Immature natural killer cell (primary cell): ENCODE measurements around the gene FRMD3. TPM values are rescaled to one million over a fixed set of nuclear protein-coding genes. Genes with fewer than 3 reads are reported as not detected.

Experiments used
- DNase-seq, 3 donors: peaks; one replicate each; pipeline ENCODE4 v3.0.0; 2022; ENCODE audit warnings: mixed read lengths in 1 of 3
- H3K27ac Mint-ChIP-seq, 6 donors: one replicate each; pipeline ENCODE4 v1.8.0; 2020; ENCODE audit warnings: mixed read lengths in 6 of 6, mild to moderate bottlenecking in 5 of 6, inconsistent platforms in 4 of 6, moderate library complexity in 3 of 6
- H3K27me3 Mint-ChIP-seq, 3 donors: one replicate each; pipeline ENCODE4 v1.8.0; 2020 to 2021; ENCODE audit warnings: low read depth in 3 of 3, mild to moderate bottlenecking in 3 of 3, mixed read lengths in 3 of 3, moderate library complexity in 3 of 3, inconsistent platforms in 1 of 3
- H3K36me3 Mint-ChIP-seq, 3 donors: one replicate each; pipeline ENCODE4 v1.8.0; 2020; ENCODE audit warnings: mixed read lengths in 3 of 3, inconsistent platforms in 2 of 3, mild to moderate bottlenecking in 2 of 3
- H3K4me1 Mint-ChIP-seq, 2 donors: one replicate each; pipeline ENCODE4 v1.8.0; 2020; ENCODE audit warnings: inconsistent platforms in 2 of 2, mild to moderate bottlenecking in 2 of 2, mixed read lengths in 2 of 2, moderate library complexity in 1 of 2
- H3K4me3 Mint-ChIP-seq, 5 donors: one replicate each; pipeline ENCODE4 v1.8.0; 2020; ENCODE audit warnings: mild to moderate bottlenecking in 5 of 5, mixed read lengths in 5 of 5, inconsistent platforms in 3 of 5, moderate library complexity in 3 of 5
- H3K9me3 Mint-ChIP-seq, 6 donors: one replicate each; pipeline ENCODE4 v1.8.0; 2020; ENCODE audit warnings: mild to moderate bottlenecking in 6 of 6, mixed read lengths in 6 of 6, inconsistent platforms in 4 of 6, moderate library complexity in 3 of 6
- polyA plus RNA-seq, 3 donors: library from polyadenylated mRNA; unstranded; fragments of 300-500 nt; fragmentation: Illumina TruSeq; gene quantifications; one replicate each; pipeline ENCODE4 v1.2.3, GENCODE V29; 2021

FRMD3 gene
- polyA plus RNA-seq, 3 donors from 2014 or later = 1.1 to 2.6 TPM; not detected in 1

DNA sequence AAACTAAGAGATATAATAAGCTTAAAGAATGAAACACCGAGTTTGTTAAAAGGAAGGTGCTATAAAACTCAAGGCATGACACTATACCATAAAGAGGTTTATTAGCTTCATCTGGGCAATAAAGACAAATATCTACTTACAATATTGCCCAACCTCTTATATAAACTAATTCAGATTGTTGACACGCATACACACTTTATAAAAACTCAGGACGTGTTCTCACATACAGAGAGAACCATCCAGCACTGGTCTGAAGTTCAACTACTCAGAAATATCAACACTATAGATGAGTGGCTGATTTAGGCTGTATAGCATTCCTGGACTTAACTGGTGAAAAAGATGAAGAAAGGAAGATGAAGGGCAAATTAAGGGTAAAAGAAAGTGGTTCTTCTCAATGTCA, 81.2 kb downstream of the FRMD3 start:
- no peak for DNase-seq
- Mint-ChIP-seq H3K4me3 (no peak overlapping the region), H3K27ac (no peak overlapping the region), H3K4me1 (no peaks in the 10 kb centered on the region), H3K36me3 (peaks cover 0 to 7% (median 6%) of the 10 kb centered on the region in 3 donors), H3K9me3 (peaks cover 0 to 2% (median 0%) of the 10 kb centered on the region in 6 donors), H3K27me3 (no peaks in the 10 kb centered on the region)

DNA sequence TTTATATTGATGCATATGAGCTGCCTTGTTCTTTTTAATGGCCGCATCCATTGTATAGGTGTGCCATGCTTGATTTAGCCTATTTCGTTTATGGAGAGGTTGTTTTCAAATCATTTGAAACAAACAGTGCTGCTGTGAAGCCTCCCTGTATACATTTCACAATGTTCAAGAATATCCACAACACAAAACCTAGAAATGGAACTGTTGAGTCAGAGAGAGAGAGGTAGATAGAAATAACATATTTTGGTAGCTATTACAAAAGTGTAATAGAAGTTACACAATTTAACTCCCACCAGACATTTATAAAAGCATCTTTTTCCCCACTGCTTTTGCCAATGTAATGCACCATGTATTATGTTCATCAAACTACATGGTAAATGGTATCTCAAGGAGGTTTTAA, 82.0 kb downstream of the FRMD3 start:
- Mint-ChIP-seq H3K4me1 (no peaks in the 10 kb centered on the region), H3K27ac (no peak overlapping the region), H3K27me3 (no peaks in the 10 kb centered on the region), H3K4me3 (no peak overlapping the region), H3K9me3 (peaks cover 0 to under 1% (median 0%) of the 10 kb centered on the region in 6 donors), H3K36me3 (peaks cover 0 to 6% (median 5%) of the 10 kb centered on the region in 3 donors)
- DNase-seq = no peak

DNA sequence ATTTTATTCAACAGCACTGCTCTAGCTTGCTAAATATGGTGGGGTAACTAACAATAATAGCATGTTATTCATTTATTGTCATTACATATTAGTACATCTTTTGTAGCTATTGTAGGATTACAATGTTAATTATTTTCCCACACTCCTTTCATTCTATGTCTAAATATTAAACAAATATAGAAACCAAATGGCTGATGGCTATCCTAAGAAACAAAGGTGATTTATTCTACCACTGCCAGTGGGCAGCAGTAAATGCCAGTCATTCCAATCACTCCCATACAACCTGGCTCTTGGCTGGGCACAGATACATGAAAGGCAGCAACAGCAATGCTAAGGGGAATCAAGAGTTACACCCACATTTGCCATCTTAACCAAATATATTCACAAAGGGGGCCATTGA, 84.1 kb downstream of the FRMD3 start:
- H3K36me3 Mint-ChIP-seq = no peaks in the 10 kb centered on the region
- no peaks in the 10 kb centered on the region for H3K4me1 Mint-ChIP-seq
- no peak overlapping the region for H3K27ac Mint-ChIP-seq
- DNase-seq = no peak
- H3K27me3 Mint-ChIP-seq = no peaks in the 10 kb centered on the region
- H3K9me3 Mint-ChIP-seq = no peaks in the 10 kb centered on the region
- H3K4me3 Mint-ChIP-seq = no peak overlapping the region

- H3K36me3 Mint-ChIP-seq = no peaks in the 10 kb centered on the region
- H3K4me3 Mint-ChIP-seq = no peak overlapping the region
- H3K27ac Mint-ChIP-seq = no peak overlapping the region
- H3K27me3 Mint-ChIP-seq = no peaks in the 10 kb centered on the region
- DNase-seq = no peak
- no peaks in the 10 kb centered on the region for H3K9me3 Mint-ChIP-seq
- no peaks in the 10 kb centered on the region for H3K4me1 Mint-ChIP-seq
These were observed 86.9 kb downstream of the FRMD3 start for GRCh38 chr9:83451308-83451707.

DNA sequence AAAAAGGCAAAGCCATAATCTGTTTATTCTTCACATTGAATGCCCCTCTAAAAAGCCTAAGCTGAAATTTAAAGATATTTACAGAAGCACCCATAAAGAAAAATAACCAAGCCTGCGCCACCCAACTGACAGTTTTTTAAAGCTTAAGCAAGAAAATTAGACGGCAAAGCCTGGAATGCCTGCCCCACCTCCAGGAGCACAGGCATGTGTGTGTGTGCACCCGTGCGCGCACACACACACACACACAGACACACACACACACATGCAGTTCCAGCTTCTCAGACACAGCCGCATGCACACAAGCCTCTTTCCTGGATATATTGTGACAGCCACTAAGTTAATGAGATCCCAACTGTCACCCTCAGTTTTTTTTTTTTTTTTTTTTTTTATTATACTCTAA, 88.2 kb downstream of the FRMD3 start:
- H3K9me3 Mint-ChIP-seq = no peaks in the 10 kb centered on the region
- no peaks in the 10 kb centered on the region for H3K27me3 Mint-ChIP-seq
- no peak overlapping the region for H3K27ac Mint-ChIP-seq
- DNase-seq = no peak
- H3K36me3 Mint-ChIP-seq = no peaks in the 10 kb centered on the region
- H3K4me1 Mint-ChIP-seq = no peaks in the 10 kb centered on the region
- H3K4me3 Mint-ChIP-seq = no peak overlapping the region

DNA sequence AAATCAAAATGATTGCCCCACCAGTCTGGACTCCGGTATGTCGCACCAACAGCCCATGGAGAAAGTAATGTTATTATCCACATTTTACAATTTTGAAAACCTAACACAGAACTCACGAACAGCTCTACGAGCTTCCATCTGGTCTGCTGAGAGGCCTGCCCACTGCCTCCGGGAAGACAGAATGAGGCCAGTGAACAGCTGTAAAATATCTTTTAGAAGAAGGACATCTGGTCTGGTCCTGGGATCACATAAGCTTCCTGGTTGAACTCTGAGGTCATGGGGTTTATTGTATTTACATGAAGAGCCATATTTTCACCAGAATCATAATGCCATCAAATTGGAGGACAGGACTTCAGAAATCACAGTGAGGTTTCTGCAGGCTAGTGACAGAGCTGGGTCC, 89.0 kb downstream of the FRMD3 start:
- H3K27ac Mint-ChIP-seq = no peak overlapping the region
- no peaks in the 10 kb centered on the region for H3K4me1 Mint-ChIP-seq
- DNase-seq = no peak
- no peak overlapping the region for H3K4me3 Mint-ChIP-seq
- peaks cover 0 to 1% (median 0%) of the 10 kb centered on the region in 3 donors for H3K27me3 Mint-ChIP-seq
- no peaks in the 10 kb centered on the region for H3K36me3 Mint-ChIP-seq
- H3K9me3 Mint-ChIP-seq = no peaks in the 10 kb centered on the region

DNA sequence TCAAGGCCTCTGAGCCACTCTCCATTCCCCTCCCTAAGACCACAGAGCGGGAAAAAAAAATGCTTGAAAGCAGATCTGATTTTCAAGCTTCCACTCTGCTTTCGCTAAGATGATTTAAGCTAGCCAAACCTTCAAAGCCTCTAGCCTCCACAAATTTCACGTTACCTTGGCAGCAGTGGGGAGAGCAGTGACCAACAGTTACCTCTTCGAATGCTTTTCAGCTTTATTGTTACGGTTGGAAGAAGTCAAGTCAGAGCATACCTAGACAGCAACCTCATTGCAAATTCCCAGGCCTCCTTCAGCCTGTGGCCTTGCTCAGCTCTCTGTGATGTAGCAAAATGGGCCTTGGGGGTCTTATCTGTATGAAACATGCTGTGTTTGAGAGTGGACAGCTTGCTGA, 89.6 kb downstream of the FRMD3 start:
- H3K27ac Mint-ChIP-seq = no peak overlapping the region
- H3K9me3 Mint-ChIP-seq = no peaks in the 10 kb centered on the region
- H3K36me3 Mint-ChIP-seq = no peaks in the 10 kb centered on the region
- DNase-seq = no peak
- peaks cover 0 to 1% (median 0%) of the 10 kb centered on the region in 3 donors for H3K27me3 Mint-ChIP-seq
- H3K4me3 Mint-ChIP-seq = no peak overlapping the region
- H3K4me1 Mint-ChIP-seq = no peaks in the 10 kb centered on the region

GRCh38 chr9:83447351-83447750, 90.8 kb downstream of the FRMD3 start:
- Mint-ChIP-seq H3K4me1 (no peaks in the 10 kb centered on the region), H3K9me3 (no peaks in the 10 kb centered on the region), H3K27me3 (peaks cover 0 to 1% (median 0%) of the 10 kb centered on the region in 3 donors), H3K4me3 (no peak overlapping the region), H3K27ac (no peak overlapping the region), H3K36me3 (no peaks in the 10 kb centered on the region)
- DNase-seq = no peak

DNA sequence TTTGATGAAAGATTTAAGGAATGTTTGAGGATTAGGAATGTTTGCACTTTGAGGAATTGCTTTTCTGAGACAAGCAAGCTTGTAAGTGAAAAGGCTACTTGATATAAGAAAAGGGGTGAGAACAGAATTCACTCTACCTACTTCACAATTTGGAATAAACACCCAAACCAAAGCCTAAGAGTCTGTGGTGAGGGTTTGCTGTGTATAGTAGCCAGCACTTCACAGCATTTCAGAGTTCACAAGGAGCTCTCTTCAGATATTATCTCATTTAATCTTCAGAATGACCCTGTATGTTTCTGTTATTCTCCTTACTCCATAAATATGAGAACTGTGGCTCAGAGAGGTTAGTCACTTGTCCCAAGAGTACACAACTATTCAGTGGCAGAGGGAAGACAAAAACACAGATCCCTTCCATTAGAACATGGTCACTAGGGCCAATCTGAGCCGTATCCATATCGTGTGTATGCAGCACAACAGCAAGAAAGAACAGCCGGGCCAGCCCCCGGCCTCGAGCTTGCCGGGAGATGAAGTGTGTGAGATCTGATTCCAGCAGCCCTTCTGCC, 92.4 kb downstream of the FRMD3 start:
- peaks cover 0 to 3% (median 1%) of the 10 kb centered on the region in 3 donors for H3K27me3 Mint-ChIP-seq
- no peak overlapping the region for H3K4me3 Mint-ChIP-seq
- DNase-seq = no peak
- H3K27ac Mint-ChIP-seq = no peak overlapping the region
- H3K36me3 Mint-ChIP-seq = no peaks in the 10 kb centered on the region
- no peaks in the 10 kb centered on the region for H3K9me3 Mint-ChIP-seq
- no peaks in the 10 kb centered on the region for H3K4me1 Mint-ChIP-seq

DNA sequence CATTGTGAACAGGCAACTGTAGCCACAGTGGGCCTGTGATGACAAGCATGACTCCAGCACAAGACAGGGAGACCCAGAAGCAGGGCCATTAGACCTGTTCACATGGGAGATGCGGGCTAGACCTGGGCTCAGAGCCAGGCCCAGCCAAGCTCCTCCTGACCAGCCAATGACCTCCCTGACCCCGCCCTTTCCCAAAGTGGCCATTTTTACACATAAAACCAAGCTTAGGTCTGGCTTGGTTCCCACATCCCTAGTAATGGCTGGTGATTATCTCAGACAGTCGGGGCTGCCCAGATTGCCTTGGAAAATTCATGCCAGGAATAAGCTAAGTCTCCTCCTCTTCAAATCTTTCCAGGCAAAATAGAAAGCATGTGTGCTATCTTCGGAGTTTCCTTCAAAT, 94.1 kb downstream of the FRMD3 start:
- Mint-ChIP-seq H3K27me3 (peaks cover 0 to 3% (median 1%) of the 10 kb centered on the region in 3 donors), H3K27ac (no peak overlapping the region), H3K9me3 (no peaks in the 10 kb centered on the region), H3K4me3 (no peak overlapping the region), H3K36me3 (no peaks in the 10 kb centered on the region), H3K4me1 (no peaks in the 10 kb centered on the region)
- DNase-seq = no peak

- Mint-ChIP-seq H3K4me3 (no peak overlapping the region), H3K27ac (no peak overlapping the region), H3K36me3 (peaks cover 0 to 4% (median 0%) of the 10 kb centered on the region in 3 donors), H3K27me3 (peaks cover 0 to 3% (median 1%) of the 10 kb centered on the region in 3 donors), H3K9me3 (no peaks in the 10 kb centered on the region), H3K4me1 (no peaks in the 10 kb centered on the region)
- DNase-seq = no peak
These were observed 96.8 kb downstream of the FRMD3 start for GRCh38 chr9:83441390-83441789.

GRCh38 chr9:83440641-83441040, 97.6 kb downstream of the FRMD3 start:
- H3K4me3 Mint-ChIP-seq = no peak overlapping the region
- no peak overlapping the region for H3K27ac Mint-ChIP-seq
- DNase-seq = no peak
- no peaks in the 10 kb centered on the region for H3K4me1 Mint-ChIP-seq
- no peaks in the 10 kb centered on the region for H3K9me3 Mint-ChIP-seq
- peaks cover 0 to 3% (median 1%) of the 10 kb centered on the region in 3 donors for H3K27me3 Mint-ChIP-seq
- H3K36me3 Mint-ChIP-seq = peaks cover 0 to 4% (median 0%) of the 10 kb centered on the region in 3 donors

GRCh38 chr9:83435301-83435700, 102.9 kb downstream of the FRMD3 start:
- peaks cover 0 to 2% (median 0%) of the 10 kb centered on the region in 3 donors for H3K27me3 Mint-ChIP-seq
- DNase-seq = no peak
- no peak overlapping the region for H3K4me3 Mint-ChIP-seq
- no peaks in the 10 kb centered on the region for H3K9me3 Mint-ChIP-seq
- H3K4me1 Mint-ChIP-seq = no peaks in the 10 kb centered on the region
- H3K27ac Mint-ChIP-seq = no peak overlapping the region
- H3K36me3 Mint-ChIP-seq = peaks cover 0 to 4% (median 0%) of the 10 kb centered on the region in 3 donors

DNA sequence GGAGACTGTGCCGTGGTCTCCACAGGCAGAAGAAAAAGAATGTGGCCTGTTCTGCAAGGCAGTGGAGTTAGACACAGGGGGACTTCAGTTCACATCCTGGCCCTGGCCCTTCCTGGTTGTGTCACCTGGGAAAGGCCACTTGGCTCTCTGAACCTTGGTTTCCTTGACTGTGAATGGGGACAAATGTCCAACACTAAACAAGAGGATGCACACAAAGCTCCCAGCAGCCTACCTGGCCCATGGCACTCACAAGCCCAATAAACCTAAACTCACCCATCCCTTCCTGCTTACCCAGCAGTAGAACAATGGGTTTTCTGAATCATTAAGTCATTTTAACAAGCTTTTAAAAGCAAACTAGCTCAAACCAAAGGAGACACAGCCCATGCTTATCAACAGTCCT, 103.9 kb downstream of the FRMD3 start:
- Mint-ChIP-seq H3K27ac (no peak overlapping the region), H3K4me1 (no peaks in the 10 kb centered on the region), H3K4me3 (no peak overlapping the region), H3K9me3 (no peaks in the 10 kb centered on the region), H3K27me3 (peaks cover 0 to 2% (median 0%) of the 10 kb centered on the region in 3 donors), H3K36me3 (peaks cover 0 to 4% (median 0%) of the 10 kb centered on the region in 3 donors)
- no peak for DNase-seq

DNA sequence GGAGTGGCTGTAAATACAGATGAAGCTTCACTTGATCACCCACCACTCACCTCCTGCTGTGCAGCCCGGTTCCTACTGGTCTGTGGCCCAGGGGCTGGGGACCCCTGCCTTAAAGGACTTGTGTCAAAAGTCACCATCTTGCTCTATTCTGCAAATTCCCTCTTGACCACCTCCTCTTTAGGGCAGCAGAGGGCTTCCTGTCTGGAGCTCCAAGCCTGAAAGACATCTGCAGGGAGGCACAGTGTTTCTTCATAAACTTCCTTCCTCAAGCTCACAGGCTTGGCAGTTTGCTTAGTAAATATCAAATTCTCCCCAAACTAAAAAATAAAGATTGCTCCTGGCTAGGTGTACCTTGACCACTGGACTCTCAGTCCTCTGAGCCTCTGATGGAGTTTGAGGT, 104.4 kb downstream of the FRMD3 start:
- peaks cover 0 to 2% (median 0%) of the 10 kb centered on the region in 3 donors for H3K27me3 Mint-ChIP-seq
- no peaks in the 10 kb centered on the region for H3K9me3 Mint-ChIP-seq
- H3K4me3 Mint-ChIP-seq = no peak overlapping the region
- peaks cover 0 to 4% (median 0%) of the 10 kb centered on the region in 3 donors for H3K36me3 Mint-ChIP-seq
- no peak overlapping the region for H3K27ac Mint-ChIP-seq
- DNase-seq = no peak
- no peaks in the 10 kb centered on the region for H3K4me1 Mint-ChIP-seq
